Measurements from ENCODE around the gene FGD3. TPM values are rescaled to one million over a fixed set of nuclear protein-coding genes. Genes with fewer than 3 reads are reported as not detected.

FGD3 gene
- polyA plus RNA-seq, 1 donor (not counting 4 experiments of a cell fraction or from before 2014, with no cell fraction given): 0.21 TPM

GRCh38 chr9:93020771-93021670, 73.7 kb downstream of the FGD3 start:
- Histone ChIP-seq H3K9me3 (ENCODE audit: control insufficient read depth, low read depth, low read length) (no peaks in the 10 kb centered on the region), H4K20me1 (ENCODE audit: control insufficient read depth, extremely low read depth, insufficient read depth, low read length) (no peaks in the 10 kb centered on the region), H3K4me1 (ENCODE audit: control insufficient read depth, extremely low read depth, insufficient read depth, low read length) (no peaks in the 10 kb centered on the region), H3K27me3 (ENCODE audit: control insufficient read depth, extremely low read depth, insufficient read depth, low read length) (no peaks in the 10 kb centered on the region), H3K4me2 (ENCODE audit: control insufficient read depth, extremely low read depth, insufficient read depth, low read depth, low read length) (no peak overlapping the region), H2AFZ (ENCODE audit: control insufficient read depth, low read length) (no peak overlapping the region), H3K9ac (ENCODE audit: control insufficient read depth, extremely low read depth, insufficient read depth, low read length) (no peak overlapping the region), H3K9me1 (ENCODE audit: control insufficient read depth, extremely low read depth, insufficient read depth, low read length) (no peaks in the 10 kb centered on the region), H3K27ac (ENCODE audit: control insufficient read depth, insufficient read depth, low read length) (no peak overlapping the region), H3K79me2 (ENCODE audit: control insufficient read depth, insufficient read depth, low read length) (no peaks in the 10 kb centered on the region), H3K4me3 (ENCODE audit: control insufficient read depth in 2 of 3, extremely low read depth in 1 of 3, insufficient read depth in 2 of 3, low read depth in 1 of 3, low read length in 3 of 3) (no peak overlapping the region), H3K36me3 (ENCODE audit: control insufficient read depth in 2 of 2, extremely low read depth in 1 of 2, insufficient read depth in 2 of 2, low read length in 2 of 2) (no peaks in the 10 kb centered on the region)
- no peak for FAIRE-seq
- TF ChIP-seq EZH2 (IDR thresholded peaks at IDR 0.05; ENCODE audit: low read length) (no peak), CTCF (optimal IDR thresholded peaks at IDR 0.05 in 1 of 3, IDR thresholded peaks at IDR 0.05 in 1 of 3, conservative IDR thresholded peaks at IDR 0.05 in 1 of 3; ENCODE audit: extremely low read depth in 1 of 3, insufficient read depth in 2 of 3, low read length in 3 of 3) (no peak)
- dilution Hi-C loops (cut with MboI; ENCODE audit: extremely low pct_ligation_motif_present, low sequenced_read_pairs): no loop called here
- no peak for DNase-seq (ENCODE audit: low read depth, low spot score)

DNA sequence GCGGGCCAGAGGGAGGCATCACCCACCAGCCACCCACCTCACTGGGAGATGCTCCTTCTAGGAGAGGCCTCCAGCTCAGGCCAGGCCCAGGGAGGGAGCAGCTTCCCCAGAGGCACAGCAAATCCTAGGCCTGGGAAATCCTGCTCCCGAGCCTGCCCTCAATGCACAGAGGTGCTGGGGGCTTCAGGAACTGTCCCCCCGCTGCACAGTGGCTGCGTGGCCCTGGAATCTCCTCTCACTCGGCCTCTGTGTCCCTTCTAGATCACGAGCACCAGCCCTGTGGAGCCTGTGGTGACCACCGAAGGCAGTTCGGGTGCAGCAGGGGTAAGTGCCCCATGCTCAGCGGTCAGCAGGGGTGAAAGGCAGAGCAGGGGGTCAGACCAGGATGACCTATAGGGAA, 74.7 kb downstream of the FGD3 start:
- H3K4me3 ChIP-seq (ENCODE audit: control insufficient read depth in 2 of 3, extremely low read depth in 1 of 3, insufficient read depth in 2 of 3, low read depth in 1 of 3, low read length in 3 of 3): no peak overlapping the region
- FAIRE-seq: no peak

More for the DNA sequence above, 74.7 kb downstream of the FGD3 start:
- no peaks in the 10 kb centered on the region for H3K4me1 ChIP-seq (ENCODE audit: control insufficient read depth, extremely low read depth, insufficient read depth, low read length)
- TF ChIP-seq CTCF (optimal IDR thresholded peaks at IDR 0.05 in 1 of 3, IDR thresholded peaks at IDR 0.05 in 1 of 3, conservative IDR thresholded peaks at IDR 0.05 in 1 of 3; ENCODE audit: extremely low read depth in 1 of 3, insufficient read depth in 2 of 3, low read length in 3 of 3) (no peak), EZH2 (IDR thresholded peaks at IDR 0.05; ENCODE audit: low read length) (no peak)
- H3K36me3 ChIP-seq (ENCODE audit: control insufficient read depth in 2 of 2, extremely low read depth in 1 of 2, insufficient read depth in 2 of 2, low read length in 2 of 2): no peaks in the 10 kb centered on the region
- no peak overlapping the region for H3K27ac ChIP-seq (ENCODE audit: control insufficient read depth, insufficient read depth, low read length)
- no peaks in the 10 kb centered on the region for H3K79me2 ChIP-seq (ENCODE audit: control insufficient read depth, insufficient read depth, low read length)
- H3K27me3 ChIP-seq (ENCODE audit: control insufficient read depth, extremely low read depth, insufficient read depth, low read length): no peaks in the 10 kb centered on the region
- H3K9me1 ChIP-seq (ENCODE audit: control insufficient read depth, extremely low read depth, insufficient read depth, low read length): no peaks in the 10 kb centered on the region
- H3K4me2 ChIP-seq (ENCODE audit: control insufficient read depth, extremely low read depth, insufficient read depth, low read depth, low read length): no peak overlapping the region
- no peaks in the 10 kb centered on the region for H4K20me1 ChIP-seq (ENCODE audit: control insufficient read depth, extremely low read depth, insufficient read depth, low read length)
- DNase-seq (ENCODE audit: low read depth, low spot score): no peak
- dilution Hi-C loops (cut with MboI; ENCODE audit: extremely low pct_ligation_motif_present, low sequenced_read_pairs): no loop called here
- H2AFZ ChIP-seq (ENCODE audit: control insufficient read depth, low read length): no peak overlapping the region
- no peaks in the 10 kb centered on the region for H3K9me3 ChIP-seq (ENCODE audit: control insufficient read depth, low read depth, low read length)
- H3K9ac ChIP-seq (ENCODE audit: control insufficient read depth, extremely low read depth, insufficient read depth, low read length): no peak overlapping the region

Measured in keratinocyte (primary cell).